Stomach (tissue), 9 donors: ENCODE measurements around the gene IL20RB. TPM values are rescaled to one million over a fixed set of nuclear protein-coding genes. Genes with fewer than 3 reads are reported as not detected.

Source experiments
- DNase-seq, 2 donors: peaks; one replicate each; pipeline versions ENCODE4 v3.0.0 to v3.0.0-alpha.2; 2013 to 2019
- H3K27ac ChIP-seq, 5 donors: fragments of 200-600 bp in 4 of 5; sonication (generic) in 4 of 5; one replicate each; pipeline ENCODE4 v1.5.1; 2013 to 2019; ENCODE audit warnings: mild to moderate bottlenecking in 1 of 5, moderate library complexity in 1 of 5
- H3K27me3 ChIP-seq, 3 donors: fragments of 200-600 bp; sonication (generic); one replicate each; pipeline ENCODE4 v1.5.1; 2017 to 2019; ENCODE audit warnings: mixed run types in 1 of 3
- H3K36me3 ChIP-seq, 4 donors: fragments of 200-600 bp; sonication (generic); 1 replicate in 3 of 4; 2 replicates in 1 of 4; pipeline ENCODE4 v1.5.1; 2016 to 2019
- H3K4me1 ChIP-seq, 4 donors: fragments of 200-600 bp; sonication (generic); one replicate each; pipeline ENCODE4 v1.5.1; 2016 to 2019
- H3K4me3 ChIP-seq, 4 donors: fragments of 200-600 bp; sonication (generic) in 3 of 4; one replicate each; pipeline ENCODE4 v1.5.1; 2016 to 2019; ENCODE audit warnings: mild to moderate bottlenecking in 1 of 4
- H3K9me3 ChIP-seq, 4 donors: fragments of 200-600 bp; sonication (generic); one replicate each; pipeline ENCODE4 v1.5.1; 2016 to 2019
- EP300 ChIP-seq: sonication (generic); formaldehyde crosslinking; IDR thresholded peaks from one replicate; pipeline ENCODE4 v1.6.1; 2017; ENCODE audit warnings: antibody characterized with exemption
- POLR2A ChIP-seq, 4 donors: fragments of 450-650 bp; IDR thresholded peaks; one replicate each; pipeline ENCODE4 v1.6.1; 2016; ENCODE audit warnings: antibody characterized with exemption in 4 of 4, control low read depth in 2 of 4, mild to moderate bottlenecking in 1 of 4, moderate library complexity in 1 of 4
- POLR2AphosphoS5 ChIP-seq, 3 donors: sonication (generic); formaldehyde crosslinking; IDR thresholded peaks; one replicate each; pipeline ENCODE4 v1.6.1; 2016; ENCODE audit warnings: antibody characterized with exemption in 3 of 3
- WGBS, 5 donors: extraction: QIAGEN DNeasy Blood & Tissue Kit in 3 of 5; methylation state at CpG; one replicate each; pipeline versions ENCODE4 v1.1.5 to v1.1.7; 2013 to 2018; 5-methylcytosine and 5-hydroxymethylcytosine counted together
- intact Hi-C: fragments of 100-400 bp; cut with DNase I; formaldehyde crosslinking; loops from one replicate; pipeline ENCODE4 v1.15.1; 2023; ENCODE audit warnings: low total_unique reads
- polyA plus RNA-seq, 3 donors: library from polyadenylated mRNA; stranded (reverse); fragments of 200-250 nt; gene quantifications; one replicate each; pipeline ENCODE4 v1.2.3, GENCODE V29; 2013
- total RNA-seq, 5 donors: library from RNA; depleted of rRNA; stranded (reverse); fragments of >200 nt; gene quantifications; one replicate each; pipeline versions ENCODE4 v1.1.0 to v1.2.3, GENCODE V29; 2014 to 2016
- donor health status: healthy with polysubstance abuse.
- donor health status: Bipolar disorder and iron deficiency.
- donor health status: healthy.

IL20RB gene
- total and polyA plus RNA-seq, 8 donors: 0.46 to 37.3 (median 1.3) TPM; not detected in 3

GRCh38 chr3:137052298-137052697 lies 94.5 kb downstream of the IL20RB start:
- no peak for TF ChIP-seq POLR2A (IDR thresholded peaks at IDR 0.05)
- no peak for TF ChIP-seq POLR2AphosphoS5 (IDR thresholded peaks at IDR 0.05)
- no peak for TF ChIP-seq EP300
- no peak overlapping the region for H3K4me3 ChIP-seq
- DNase-seq: no peak
- intact Hi-C loops: no loop called here
- H3K9me3 ChIP-seq: no peaks in the 10 kb centered on the region
- 70 to 81% (median 76%) methylated on average over 1 of the region's 1 CpG for WGBS, 5 donors
- no peaks in the 10 kb centered on the region for H3K4me1 ChIP-seq
- H3K27ac ChIP-seq: no peak overlapping the region
- H3K27me3 ChIP-seq: peaks cover 0 to 7% (median 0%) of the 10 kb centered on the region in 3 donors
- no peaks in the 10 kb centered on the region for H3K36me3 ChIP-seq

Other genes with a start within 250 kb of the IL20RB start
- gene STAG1, start 205.6 kb upstream of the IL20RB start, total RNA-seq: 100 to 1,000 TPM in 1 of 5 donors, 10 to 100 TPM in 4; 28.1 to 105 (median 49.2) TPM
- gene STAG1, start 205.6 kb upstream of the IL20RB start, polyA plus RNA-seq: 1 to 10 TPM; 7.5 to 8.1 (median 8.1) TPM
- gene SLC35G2, start 138.9 kb upstream of the IL20RB start, total RNA-seq: 1 to 10 TPM in 3 of 5 donors, under 1 TPM in 1, not detected in 1; 0.45 to 8.3 (median 2.3) TPM
- gene SLC35G2, start 138.9 kb upstream of the IL20RB start, polyA plus RNA-seq: 1 to 10 TPM in 2 of 3 donors, under 1 TPM in 1; 0.61 to 2.0 (median 1.1) TPM
- 10 to 100 TPM; 21.0 to 59.8 (median 29.8) TPM for gene NCK1, start 95.8 kb upstream of the IL20RB start, total RNA-seq
- gene NCK1, start 95.8 kb upstream of the IL20RB start, polyA plus RNA-seq: 10 to 100 TPM; 11.9 to 22.5 (median 16.3) TPM